ENCODE measurements around the gene TAS2R7.
"Not testable (repeated sequence)": the region's sequence is repeated elsewhere in the genome, so short reads cannot be mapped to it uniquely, and the experiment has no call there.

The TAS2R7 gene, protein sequence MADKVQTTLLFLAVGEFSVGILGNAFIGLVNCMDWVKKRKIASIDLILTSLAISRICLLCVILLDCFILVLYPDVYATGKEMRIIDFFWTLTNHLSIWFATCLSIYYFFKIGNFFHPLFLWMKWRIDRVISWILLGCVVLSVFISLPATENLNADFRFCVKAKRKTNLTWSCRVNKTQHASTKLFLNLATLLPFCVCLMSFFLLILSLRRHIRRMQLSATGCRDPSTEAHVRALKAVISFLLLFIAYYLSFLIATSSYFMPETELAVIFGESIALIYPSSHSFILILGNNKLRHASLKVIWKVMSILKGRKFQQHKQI

DNA sequence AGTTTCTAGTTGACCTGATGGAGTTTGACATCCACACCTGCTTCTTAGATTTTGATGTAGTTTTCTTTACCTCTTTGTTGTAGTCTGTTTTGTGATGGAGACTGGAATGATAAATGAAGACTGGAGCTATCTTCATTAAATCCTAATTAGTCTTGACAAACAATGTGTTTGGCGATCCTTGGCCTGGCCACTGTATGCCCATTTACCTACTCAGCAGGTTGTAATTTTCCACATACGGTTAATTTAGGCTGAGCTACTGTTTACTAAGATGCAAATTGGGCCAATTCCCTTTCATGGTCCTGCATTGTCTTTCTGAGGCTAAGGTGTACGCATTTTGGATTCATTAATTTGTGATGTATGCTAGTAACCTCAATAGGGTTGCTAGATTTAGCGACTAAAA, at the start of gene TAS2R7:
TAS2R7 (minus strand) TSS at position 41 of the 400 bp plus-strand sequence. CDS start 57 bp downstream, outside the sequence.
- DNase-seq: no peak

DNA sequence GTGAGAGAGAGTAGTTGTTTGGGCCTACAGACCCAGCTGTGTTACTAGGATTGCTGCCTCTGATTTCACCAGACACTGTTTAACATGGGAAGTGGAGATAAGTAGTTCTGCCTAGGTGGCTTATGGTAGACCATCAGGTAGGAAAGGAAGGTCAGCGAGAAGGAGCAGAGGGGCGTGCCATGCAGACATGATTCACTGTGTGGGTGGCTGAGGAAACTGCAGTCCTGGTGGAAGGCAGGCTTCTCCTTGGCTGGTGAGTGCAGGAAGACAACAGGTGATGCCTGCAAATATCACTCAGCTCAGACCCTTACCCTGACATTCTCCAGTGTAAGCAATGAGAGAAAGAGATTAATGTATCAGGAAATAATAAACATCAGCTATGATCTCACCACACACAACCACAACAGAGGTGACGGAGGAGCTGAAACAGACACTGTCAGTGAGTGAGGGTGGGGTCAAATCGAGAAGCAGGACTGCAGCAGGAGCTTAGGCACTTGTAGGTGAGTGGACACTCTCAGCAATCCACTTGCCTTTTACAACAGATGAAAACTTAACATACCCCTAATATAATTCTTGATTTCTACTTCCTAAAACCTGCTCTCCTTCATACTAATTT, 48.9 kb upstream of the TAS2R7 start:
- DNase-seq: no peak

DNA sequence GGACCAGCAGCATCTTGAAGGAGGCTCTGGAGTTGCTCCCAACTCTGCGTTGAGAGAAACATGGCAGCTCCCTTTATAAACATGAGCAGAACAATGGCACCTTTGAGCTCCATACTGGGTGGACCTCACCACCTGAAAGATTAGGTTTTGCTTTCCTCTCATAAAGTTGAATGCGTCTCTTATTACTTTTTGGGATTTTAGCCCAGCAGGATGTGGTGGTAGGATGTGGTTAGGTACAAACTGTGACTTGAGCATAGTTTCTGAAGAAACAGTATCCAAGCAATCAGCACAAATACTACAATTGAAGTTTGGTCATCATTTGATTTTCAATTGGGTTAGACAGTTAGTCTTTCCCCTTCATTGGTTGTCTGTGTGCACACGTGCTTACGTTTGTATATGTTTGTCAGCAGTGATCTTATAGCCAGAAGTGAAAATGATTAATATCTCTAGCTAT, 47.0 kb upstream of the TAS2R7 start, which contains the start of gene PRR4:
PRR4 (minus strand) TSS at position 51 of the 454 bp plus-strand sequence; CDS start at position 13, 38 bp downstream.
- DNase-seq: no peak

DNA sequence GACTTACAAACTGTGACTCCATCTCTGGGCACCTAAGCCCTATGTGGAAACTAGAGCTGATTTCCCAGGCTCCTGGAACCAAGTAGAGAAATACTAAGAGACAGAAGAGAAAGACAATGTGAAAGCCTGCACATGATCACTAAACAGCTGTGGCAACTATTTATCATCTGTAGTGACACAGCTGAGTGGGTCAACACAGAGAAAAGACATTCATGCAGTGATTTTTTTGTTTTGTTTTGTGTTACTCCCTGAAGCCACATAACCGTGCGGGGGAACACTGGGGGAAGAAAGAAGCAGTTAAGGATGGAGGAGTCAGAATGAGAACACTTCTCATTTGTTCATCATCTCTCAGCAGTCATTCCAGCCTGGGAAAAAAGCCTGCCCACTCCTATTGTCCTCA, 45.3 kb upstream of the TAS2R7 start:
- no peak for DNase-seq

DNA sequence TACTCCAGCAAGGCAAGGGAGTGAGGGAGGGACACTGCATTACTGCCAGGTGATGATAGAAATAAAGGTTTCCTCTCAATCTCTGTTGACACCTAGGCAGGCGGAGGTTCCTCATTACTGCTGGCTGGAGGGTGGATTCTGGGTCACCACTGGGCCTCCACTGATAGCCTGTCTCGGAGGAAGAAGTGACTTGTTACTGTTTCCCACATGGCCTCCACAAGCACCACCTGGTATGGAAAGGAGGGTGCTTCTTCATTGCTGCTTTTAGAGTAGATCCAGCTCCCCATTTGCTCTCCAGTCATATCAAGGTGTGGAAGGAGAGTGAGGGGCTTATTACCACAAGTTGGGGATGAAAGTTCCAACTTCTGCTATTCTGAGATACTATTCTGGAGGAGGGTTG, 40.4 kb upstream of the TAS2R7 start:
- DNase-seq: no peak

DNA sequence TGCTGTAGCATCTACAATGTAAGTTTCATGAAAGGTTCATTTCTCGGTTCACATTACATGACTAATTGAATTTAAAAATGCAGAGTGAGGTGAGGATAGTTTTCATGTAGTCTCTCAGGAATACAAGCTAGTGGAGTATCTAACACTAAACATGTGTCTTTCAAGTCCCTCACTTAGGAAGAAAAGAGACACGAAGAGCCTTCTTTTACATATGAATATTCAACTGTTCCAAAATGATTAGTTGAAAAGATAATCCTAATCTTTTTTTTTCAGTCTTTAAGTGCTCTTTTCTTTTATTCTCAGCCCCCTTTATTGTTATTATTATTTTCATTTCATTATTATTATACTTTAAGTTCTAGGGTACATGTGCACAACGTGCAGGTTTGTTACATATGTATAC, 36.0 kb upstream of the TAS2R7 start:
- no peak for DNase-seq

DNA sequence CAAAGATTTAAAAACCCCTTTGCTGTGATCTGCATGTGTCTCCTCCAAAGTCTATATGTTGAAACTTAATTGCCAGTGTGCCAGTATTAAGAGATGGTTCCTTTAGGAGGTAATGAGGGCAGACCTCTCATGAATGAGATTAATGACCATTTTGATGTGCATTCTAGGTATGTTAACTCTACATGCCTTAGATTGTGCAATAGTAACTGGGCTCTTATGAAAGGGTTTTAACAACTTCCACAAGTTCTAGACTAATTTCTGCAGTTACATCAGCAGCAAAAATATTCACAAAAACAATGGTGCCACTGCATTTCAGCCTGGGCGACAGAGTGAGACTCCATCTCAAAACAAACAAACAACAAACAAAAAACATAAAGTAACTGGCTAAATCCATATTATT, 27.6 kb upstream of the TAS2R7 start:
- no peak for DNase-seq

DNA sequence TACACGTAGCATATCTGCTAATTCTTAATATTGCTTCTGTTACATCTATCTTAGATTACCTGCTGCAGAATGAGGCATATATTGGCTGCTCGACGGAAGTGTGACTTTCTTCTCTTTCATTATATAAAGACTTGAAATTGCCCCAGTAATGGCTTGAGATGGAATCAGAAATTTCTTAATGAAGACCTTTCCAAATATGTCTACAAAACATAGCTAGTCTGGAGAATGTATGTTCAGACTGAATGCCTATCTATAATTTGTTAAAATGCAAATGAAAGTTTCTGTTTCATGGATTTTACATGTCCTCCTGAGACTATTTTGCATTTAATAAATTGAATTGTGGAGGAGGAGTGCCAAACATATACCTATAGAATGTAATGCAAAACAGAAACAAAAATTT, 23.8 kb upstream of the TAS2R7 start, which contains the start of gene TAS2R10:
TAS2R10 (minus strand) TSS at position 101 of the 400 bp plus-strand sequence; CDS start at position 12, 89 bp downstream.
- DNase-seq: no peak

DNA sequence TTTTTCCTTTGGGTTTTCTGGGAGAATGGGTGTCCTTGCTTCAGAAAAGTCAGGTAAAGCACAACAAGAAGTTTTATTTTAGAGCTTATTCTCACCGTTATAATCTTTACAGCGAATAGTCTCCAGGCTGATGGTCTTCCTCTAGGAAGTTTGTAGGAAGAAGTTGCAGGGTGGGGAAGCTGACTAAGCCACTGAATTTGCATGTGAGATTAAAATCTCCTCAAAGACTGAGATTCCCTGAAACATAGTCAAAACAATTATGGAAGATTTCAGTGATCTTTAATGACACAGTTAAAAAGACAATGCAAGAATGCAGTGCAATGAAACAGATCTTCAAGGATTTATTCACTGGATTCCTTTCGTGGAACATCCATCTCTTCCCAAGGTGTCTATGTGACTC, 22.5 kb upstream of the TAS2R7 start:
- no peak for DNase-seq

DNA sequence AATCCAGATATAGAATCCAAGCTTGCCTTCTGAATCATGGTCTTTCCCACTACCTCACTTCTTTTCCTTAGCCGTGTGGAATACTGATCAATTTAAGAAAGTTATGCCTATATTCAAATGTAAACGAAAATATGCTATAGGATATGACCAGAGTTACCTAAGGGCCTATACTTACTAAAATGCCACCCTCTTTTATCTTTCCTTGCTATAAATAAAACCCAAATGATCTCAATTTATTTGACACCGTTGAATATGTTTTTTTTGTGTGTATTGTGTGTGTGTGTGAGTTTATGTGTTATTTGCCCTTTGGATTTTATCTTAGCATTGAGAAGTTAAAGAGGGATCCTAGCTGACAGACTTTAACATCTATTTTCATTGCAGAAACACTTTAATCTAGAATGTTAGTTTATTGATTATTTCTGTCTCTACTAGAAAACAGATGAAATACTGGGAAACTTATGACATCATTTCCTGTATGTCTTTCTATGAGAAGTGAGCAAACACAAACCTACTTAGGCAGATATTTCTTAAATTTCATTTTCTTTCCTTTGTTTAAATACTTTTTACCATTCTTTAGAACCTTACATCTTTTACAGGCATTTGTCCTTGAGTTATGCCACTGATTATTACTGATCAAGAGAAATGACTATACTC, 9.6 kb upstream of the TAS2R7 start:
- DNase-seq: no peak

DNA sequence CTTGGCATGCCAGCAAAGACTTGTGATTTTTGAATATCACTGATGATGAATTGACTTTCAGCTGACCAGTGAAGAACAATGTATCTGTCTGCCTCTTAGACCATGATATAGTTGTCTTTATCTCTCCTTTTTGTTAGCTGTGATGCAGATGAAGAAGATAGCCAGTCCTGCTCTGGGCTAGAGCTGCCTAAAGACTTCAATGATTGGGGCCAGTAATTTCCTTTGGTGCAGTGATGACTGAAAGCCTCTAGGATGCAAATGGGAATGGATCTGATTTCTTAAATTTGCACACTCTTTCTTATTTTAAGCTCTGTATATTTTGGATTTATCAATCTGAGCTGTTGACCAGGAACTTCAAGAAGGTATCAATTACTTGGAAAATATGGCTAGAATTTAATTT, 7.6 kb upstream of the TAS2R7 start, which contains the start of gene TAS2R9:
TAS2R9 (minus strand) TSS at position 101 of the 400 bp plus-strand sequence; CDS start at position 8, 93 bp downstream.
- no peak for DNase-seq

DNA sequence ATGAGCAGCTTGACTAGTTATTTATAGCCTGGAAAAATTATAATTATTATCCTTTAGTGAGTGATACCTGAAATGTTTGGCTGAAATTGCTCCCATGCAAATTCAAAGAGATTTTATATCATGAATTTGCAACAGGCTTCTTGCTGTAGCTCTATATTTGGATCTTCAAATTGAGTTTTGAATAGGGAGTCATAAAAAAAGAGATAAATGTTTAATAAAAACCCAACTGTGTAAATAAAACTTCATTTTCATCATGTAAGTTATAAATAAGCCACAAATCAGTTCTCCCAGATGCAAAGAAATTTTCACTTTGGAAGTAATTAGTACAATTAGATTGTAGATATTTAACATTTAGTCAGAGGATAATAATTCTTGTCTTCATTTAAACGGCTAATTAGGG, 4.8 kb upstream of the TAS2R7 start, which contains the start of gene TAS2R8:
TAS2R8 (minus strand) TSS at position 101 of the 400 bp plus-strand sequence. CDS start 306 bp downstream, outside the sequence.
- DNase-seq: no peak

DNA sequence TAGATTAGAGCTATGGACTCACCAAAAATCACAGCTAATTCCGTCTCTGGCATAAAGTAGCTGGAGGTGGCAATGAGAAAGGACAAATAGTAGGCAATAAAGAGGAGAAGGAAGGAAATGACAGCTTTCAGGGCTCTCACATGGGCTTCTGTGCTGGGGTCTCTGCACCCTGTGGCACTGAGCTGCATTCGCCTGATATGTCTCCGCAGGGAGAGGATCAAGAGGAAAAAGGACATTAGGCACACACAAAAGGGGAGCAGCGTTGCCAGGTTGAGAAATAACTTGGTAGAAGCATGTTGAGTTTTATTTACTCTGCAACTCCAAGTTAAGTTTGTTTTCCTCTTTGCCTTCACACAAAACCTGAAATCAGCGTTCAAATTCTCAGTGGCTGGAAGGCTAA, 686 bp downstream of the TAS2R7 start:
- no peak for DNase-seq

DNA sequence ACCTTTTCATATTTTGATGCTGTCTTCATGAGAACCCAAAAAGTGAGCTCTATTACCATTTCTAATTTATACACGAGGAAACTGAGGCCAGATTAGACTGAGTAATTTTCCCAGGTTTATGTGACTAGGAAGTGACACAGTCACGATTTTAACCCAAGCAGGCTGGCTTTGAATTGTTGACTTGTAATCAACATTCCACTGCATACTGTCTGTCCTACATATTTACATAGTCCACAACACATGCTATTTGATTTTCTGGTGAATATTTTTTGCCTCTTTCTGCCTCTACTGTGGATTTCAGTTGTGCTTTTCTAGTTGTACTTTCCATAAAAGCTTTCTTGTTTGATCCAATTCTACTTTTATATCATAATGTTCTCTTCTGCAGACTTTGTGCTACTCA, 8.2 kb downstream of the TAS2R7 start:
- DNase-seq: no peak

DNA sequence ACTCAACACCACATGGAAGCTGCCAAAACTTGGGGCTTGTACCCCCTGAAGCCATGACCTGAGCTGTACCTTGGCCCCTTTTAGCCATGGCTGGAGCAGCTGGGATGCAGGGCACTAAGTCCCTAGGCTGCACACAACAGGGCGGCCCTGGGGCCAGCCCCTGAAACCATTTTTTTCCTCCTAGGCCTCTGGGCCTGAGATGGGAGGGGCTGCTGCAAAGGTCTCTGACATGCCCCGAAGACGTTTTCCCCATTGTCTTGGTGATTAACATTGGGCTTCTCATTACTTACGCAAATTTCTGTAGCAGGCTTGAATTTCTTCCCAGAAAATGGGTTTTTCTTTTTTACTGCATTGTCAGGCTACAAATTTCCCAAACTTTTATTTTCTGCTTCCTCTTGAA, 10.7 kb downstream of the TAS2R7 start:
- not testable (repeated sequence) for DNase-seq

DNA sequence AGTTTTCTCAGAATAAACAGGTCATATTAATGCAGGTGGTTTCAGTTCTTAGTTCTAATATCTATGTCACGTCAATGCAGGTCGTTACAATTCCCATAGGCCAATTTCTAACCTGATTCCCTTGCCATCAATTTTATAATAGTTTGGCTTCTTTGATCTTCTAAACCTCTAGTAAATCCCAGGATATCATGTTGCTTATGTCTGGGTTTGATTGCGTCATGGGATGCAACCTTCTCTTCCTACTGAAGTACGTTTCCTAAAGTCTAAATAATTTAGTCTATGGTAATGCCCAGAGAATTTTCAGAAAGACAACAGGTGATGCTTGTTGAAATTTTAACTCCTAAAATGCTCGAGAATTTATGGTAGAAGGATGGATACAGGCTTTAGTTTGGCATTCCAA, 19.2 kb downstream of the TAS2R7 start:
- no peak for DNase-seq

DNA sequence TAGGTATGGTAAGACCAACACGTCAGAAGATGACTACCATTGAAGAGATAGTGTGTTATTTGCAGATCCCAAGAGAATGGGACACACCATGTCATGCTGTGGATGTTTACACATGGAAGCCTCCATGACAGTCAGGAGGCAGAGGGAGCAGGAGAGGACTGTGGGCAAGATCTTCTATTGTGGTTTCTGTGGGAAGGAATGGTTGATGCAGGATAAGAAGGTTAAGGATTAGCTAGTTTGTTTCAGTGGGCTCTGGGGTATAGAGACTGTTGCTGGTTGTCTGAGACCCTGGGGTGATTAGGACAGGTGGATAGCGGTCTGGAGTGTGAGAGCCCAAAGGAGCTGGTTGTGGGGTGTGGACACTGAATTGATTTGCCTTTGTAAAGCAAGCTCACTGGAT, 23.3 kb downstream of the TAS2R7 start:
- no peak for DNase-seq

DNA sequence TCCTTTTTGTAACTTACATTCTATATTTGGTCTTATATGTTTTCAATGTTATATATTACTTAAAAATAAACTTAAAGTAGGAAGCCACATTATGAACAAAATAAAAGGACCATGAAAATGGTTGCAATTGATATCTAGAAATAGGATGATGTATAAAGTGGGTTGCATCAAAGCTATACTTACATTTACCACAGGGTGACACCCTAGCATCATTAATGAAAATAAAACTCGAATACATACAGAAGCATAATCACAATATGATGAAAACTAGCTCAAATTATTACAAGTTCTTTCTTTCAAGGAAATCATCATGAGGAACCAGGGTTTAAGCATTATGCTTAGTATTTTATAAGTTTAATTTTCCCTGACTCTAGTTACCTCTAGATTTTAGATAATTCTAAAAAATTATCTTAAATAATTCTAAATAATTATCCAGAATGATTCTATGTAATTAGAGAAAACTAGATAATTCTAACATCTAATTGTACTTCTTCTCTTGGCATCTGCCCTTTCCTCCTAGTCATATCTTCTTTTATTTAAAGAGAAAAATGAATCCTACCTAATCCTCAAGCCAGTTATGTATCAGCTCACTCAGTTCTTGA, 31.2 kb downstream of the TAS2R7 start:
- no peak for DNase-seq

DNA sequence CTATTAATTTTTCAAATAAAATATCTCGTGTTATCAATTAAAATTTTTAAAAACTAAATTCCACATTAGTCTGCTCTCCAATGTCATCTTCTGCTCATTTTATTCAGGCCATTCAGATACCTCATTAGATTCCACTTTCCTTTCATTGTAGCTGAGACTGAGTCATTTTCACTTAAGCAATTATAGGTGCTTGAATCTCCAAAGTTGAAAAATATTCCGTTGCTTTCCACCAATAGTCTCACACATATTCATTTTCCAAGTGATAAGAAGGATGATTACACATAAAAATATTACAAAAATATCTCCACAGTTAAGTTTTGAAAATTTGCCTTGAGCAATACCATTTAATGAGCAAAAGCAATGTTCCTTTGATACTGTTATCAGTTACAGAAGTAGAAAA, 42.8 kb downstream of the TAS2R7 start:
- DNase-seq: no peak

DNA sequence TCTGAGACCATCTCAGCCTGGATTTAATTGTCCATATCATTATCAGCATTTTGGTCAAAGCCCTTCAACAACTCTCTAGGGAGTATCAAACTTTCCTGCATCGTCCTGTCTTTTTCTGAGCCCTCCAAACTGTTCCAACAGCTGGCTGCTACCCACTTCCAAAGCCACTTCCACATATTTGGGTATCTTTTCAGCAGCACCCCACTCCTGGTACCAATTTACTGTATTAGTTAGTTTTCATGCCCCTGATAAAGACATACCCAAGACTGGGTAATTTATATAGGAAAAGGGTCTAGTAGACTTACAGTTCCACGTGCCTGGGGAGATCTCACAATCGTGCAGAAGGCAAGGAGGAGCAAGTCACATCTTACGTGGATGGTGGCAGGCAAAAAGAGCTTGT, 46.2 kb downstream of the TAS2R7 start:
- no peak for DNase-seq

DNA sequence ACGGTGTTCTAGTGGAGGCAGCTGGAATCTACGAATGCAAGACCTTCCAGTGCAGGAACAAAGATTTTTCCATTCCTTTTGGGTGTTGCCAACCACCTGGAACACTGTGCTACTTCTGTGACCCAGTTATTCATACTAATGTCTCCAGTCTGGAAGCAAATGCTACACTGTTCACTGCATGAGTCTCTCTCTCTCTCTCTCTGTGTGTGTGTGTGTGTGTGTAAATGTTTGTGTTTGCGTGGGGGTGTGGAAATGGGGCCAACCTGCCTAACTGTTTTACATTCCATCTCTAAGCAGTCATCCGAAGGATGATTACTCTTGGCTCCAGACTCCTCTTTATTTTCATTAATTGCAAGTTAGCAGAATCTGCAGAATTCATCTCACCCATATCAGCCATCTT, 49.4 kb downstream of the TAS2R7 start:
- DNase-seq: no peak
